Calu3 (cell line): ENCODE results near the gene LRRC45. TPM values are rescaled to one million over a fixed set of nuclear protein-coding genes. Genes with fewer than 3 reads are reported as not detected.
A peak's percentile ranks its signal among the peaks of the same experiment; 100 is the strongest.

Source experiments
- BruUV-seq: library from RNA; stranded (reverse); fragments of 400-500 nt; replicated peaks from 2 replicates; lab custom pipeline; 2021; lab: Mats Ljungman, UMichigan
- CTCF ChIA-PET: fragments of 300-600 bp; sonication (Branson Sonifier 250); formaldehyde crosslinking; loops from one replicate; lab custom pipeline; 2022; ENCODE audit warnings: antibody characterized with exemption; lab: Charles Lee
- DNase-seq: peaks from one replicate; pipeline ENCODE4 v3.0.0; 2022
- H3K27ac Mint-ChIP-seq: one replicate; pipeline ENCODE4 v1.8.0; 2022; ENCODE audit warnings: mixed read lengths; ENCODE audit not compliant: unreplicated experiment
- H3K27me3 Mint-ChIP-seq: one replicate; pipeline ENCODE4 v1.8.0; 2022; ENCODE audit warnings: mixed read lengths; ENCODE audit not compliant: unreplicated experiment
- H3K36me3 Mint-ChIP-seq: one replicate; pipeline ENCODE4 v1.8.0; 2022; ENCODE audit warnings: mild to moderate bottlenecking, moderate library complexity, mixed read lengths; ENCODE audit not compliant: insufficient read depth, unreplicated experiment
- H3K4me1 Mint-ChIP-seq: one replicate; pipeline ENCODE4 v1.8.0; 2022; ENCODE audit warnings: mild to moderate bottlenecking, low read depth, mixed read lengths; ENCODE audit not compliant: unreplicated experiment
- H3K4me3 Mint-ChIP-seq: one replicate; pipeline ENCODE4 v1.8.0; 2022; ENCODE audit warnings: mild to moderate bottlenecking, low read depth, moderate library complexity, mixed read lengths; ENCODE audit not compliant: unreplicated experiment
- H3K9me3 Mint-ChIP-seq: one replicate; pipeline ENCODE4 v1.8.0; 2022; ENCODE audit warnings: low read depth, mixed read lengths; ENCODE audit not compliant: unreplicated experiment
- CTCF ChIP-seq: fragments of 200-600 bp; IDR thresholded peaks from one replicate; pipeline ENCODE4 v1.8.0; 2022; ENCODE audit warnings: antibody characterized with exemption; ENCODE audit not compliant: unreplicated experiment
- intact Hi-C: fragments of 100-400 bp; cut with micrococcal nuclease; formaldehyde crosslinking; loops from one replicate; pipeline ENCODE4 v1.10.0; 2022; ENCODE audit not compliant: unreplicated experiment
- total RNA-seq: library from RNA; stranded (reverse); gene quantifications from 2 replicates; pipeline ENCODE4 v1.2.3, GENCODE V29; 2022

The LRRC45 gene
- total RNA-seq, 1 experiment from 2014 or later: 32.6 TPM

- Mint-ChIP-seq H3K4me3 (no peak overlapping the region), H3K4me1 (peaks cover 15% of the 10 kb centered on the region), H3K36me3 (peaks cover 29% of the 10 kb centered on the region), H3K27me3 (no peaks in the 10 kb centered on the region), H3K9me3 (no peaks in the 10 kb centered on the region), H3K27ac (no peak overlapping the region)
- DNase-seq: no peak
- CTCF ChIA-PET: no interaction called here
- intact Hi-C loops: no loop called here
- no TSS peak for BruUV-seq
- no peak for TF ChIP-seq CTCF
Observed at GRCh38 chr17:81987161-81987770, 35.8 kb upstream of the LRRC45 start.

- peaks cover 19% of the 10 kb centered on the region for H3K36me3 Mint-ChIP-seq
- no TSS peak for BruUV-seq
- intact Hi-C loops: no loop called here
- H3K27ac Mint-ChIP-seq: peak overlapping the region; percentile 44
- CTCF ChIA-PET: interaction anchor here (0.7 to 1.3 kb wide), 2 partner anchors 31 kb away, joined by 3 to 5 read pairs; partner anchors contain the start of gene CENPX
- TF ChIP-seq CTCF: no peak
- DNase-seq: no peak
- H3K4me3 Mint-ChIP-seq: peak overlapping the region; percentile 30
- H3K27me3 Mint-ChIP-seq: no peaks in the 10 kb centered on the region
- H3K9me3 Mint-ChIP-seq: no peaks in the 10 kb centered on the region
- peaks cover 15% of the 10 kb centered on the region for H3K4me1 Mint-ChIP-seq
Observed at GRCh38 chr17:81990836-81991683, 32.0 kb upstream of the LRRC45 start.

- H3K27me3 Mint-ChIP-seq: no peaks in the 10 kb centered on the region
- BruUV-seq: no TSS peak
- peak overlapping the region; percentile 44 for H3K27ac Mint-ChIP-seq
- CTCF ChIA-PET: interaction anchor here (0.5 to 1.3 kb wide), 3 partner anchors 28 to 32 kb away, joined by 3 to 5 read pairs (median 4); partner anchors contain the start of gene CENPX
- intact Hi-C loops: no loop called here
- H3K4me3 Mint-ChIP-seq: peak overlapping the region; percentile 30
- peaks cover 15% of the 10 kb centered on the region for H3K4me1 Mint-ChIP-seq
- H3K36me3 Mint-ChIP-seq: peaks cover 21% of the 10 kb centered on the region
- H3K9me3 Mint-ChIP-seq: no peaks in the 10 kb centered on the region
- no peak for TF ChIP-seq CTCF
- peak; percentile 75 for DNase-seq
Observed at GRCh38 chr17:81991684-81992305, 31.3 kb upstream of the LRRC45 start.

GRCh38 chr17:81992306-81993102 is 30.6 kb upstream of the LRRC45 start:
- peak overlapping the region; percentile 30 for H3K4me3 Mint-ChIP-seq
- peaks cover 15% of the 10 kb centered on the region for H3K4me1 Mint-ChIP-seq
- no peak for TF ChIP-seq CTCF
- DNase-seq: no peak
- CTCF ChIA-PET: interaction anchor here (0.5 to 1.3 kb wide), 2 partner anchors 27 to 33 kb away, joined by 4 to 5 read pairs; no protein-coding TSS in a partner anchor
- H3K27ac Mint-ChIP-seq: no peak overlapping the region
- no TSS peak for BruUV-seq
- no peaks in the 10 kb centered on the region for H3K9me3 Mint-ChIP-seq
- H3K36me3 Mint-ChIP-seq: peaks cover 20% of the 10 kb centered on the region
- intact Hi-C loops: no loop called here
- H3K27me3 Mint-ChIP-seq: no peaks in the 10 kb centered on the region
